GM21576 (cell line): ENCODE measurements around the gene RB1.
A peak's percentile ranks its signal among the peaks of the same experiment; 100 is the strongest.
"Not testable (repeated sequence)": the region's sequence is repeated elsewhere in the genome, so short reads cannot be mapped to it uniquely, and the experiment has no call there.

Experiments
- ATAC-seq: cut with Tn5 transposase; IDR thresholded peaks from one replicate; pipeline ENCODE4 v1.9.1; 2021; ENCODE audit warnings: mild to moderate bottlenecking, moderate library complexity; ENCODE audit not compliant: unreplicated experiment

The RB1 gene

DNA sequence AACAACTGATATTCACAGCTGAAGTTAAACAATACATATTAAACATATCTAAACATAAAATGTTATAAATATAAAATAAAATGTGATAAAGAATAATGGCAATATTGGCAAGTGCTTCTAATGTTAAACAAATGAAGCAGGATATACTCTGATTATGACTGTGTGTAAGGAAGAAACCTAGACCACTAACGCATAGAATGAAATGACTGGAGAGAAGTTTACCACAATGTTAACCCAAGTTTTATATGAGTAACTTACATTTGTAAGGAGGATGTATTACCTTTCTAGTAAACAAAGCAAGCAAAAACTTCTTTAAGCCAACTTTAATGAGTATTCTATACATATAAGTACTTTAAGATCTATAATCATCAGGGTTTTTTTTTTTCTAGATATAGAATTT lies 43.0 kb downstream of the RB1 start:
- ATAC-seq = no peak

DNA sequence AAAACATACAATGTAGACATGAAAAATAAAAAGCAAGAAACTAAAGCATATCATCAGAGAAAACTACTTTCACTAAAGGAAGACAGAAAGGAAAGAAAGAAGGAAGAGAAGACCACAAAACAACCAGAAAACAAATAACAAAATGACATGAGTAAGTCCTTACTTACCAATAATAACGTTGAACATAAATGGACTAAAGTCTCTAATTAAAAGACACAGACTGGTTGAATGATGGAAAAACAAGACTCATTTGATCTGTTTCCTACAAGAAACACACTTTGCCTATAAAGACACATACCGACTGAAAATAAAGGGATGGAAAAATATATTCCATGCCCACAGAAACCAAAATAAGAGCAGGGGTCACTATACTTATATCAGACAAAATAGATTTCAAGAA lies 46.0 kb downstream of the RB1 start:
- ATAC-seq = no peak

DNA sequence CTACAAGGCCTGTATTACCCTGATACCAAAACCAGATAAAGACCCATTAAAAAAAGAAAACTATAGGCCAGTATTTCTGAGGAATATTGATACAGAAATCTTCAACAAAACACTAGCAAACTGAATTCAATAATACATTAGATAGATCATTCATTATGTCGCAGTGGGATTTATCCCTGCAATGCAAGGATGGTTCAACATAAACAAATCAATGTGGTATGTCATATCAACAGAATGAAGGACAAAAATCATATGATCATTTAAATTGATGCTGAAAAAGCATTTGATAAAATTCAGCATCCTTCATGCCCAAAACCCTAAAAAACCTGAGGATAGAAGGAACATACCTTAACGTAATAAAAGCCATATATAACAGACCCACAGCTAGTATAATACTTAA lies 50.0 kb downstream of the RB1 start:
- no peak for ATAC-seq

DNA sequence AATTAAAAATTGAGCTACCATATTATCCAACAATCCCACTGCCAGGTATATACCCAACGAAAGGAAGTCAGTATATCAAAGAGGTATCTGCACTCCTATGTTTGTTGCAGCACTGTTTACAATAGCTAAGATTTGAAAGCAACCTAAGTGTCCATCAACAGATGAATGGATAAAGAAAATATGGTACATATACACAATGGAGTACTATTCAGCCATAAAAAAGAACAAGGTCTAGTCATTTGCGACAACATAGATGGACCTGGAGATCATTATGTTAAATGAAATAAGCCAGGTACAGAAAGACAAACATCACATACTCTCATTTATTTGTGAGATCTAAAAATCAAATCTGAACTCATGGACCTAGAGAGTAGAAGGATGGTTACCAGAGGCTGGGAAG lies 52.0 kb downstream of the RB1 start:
- ATAC-seq = not testable (repeated sequence)

DNA sequence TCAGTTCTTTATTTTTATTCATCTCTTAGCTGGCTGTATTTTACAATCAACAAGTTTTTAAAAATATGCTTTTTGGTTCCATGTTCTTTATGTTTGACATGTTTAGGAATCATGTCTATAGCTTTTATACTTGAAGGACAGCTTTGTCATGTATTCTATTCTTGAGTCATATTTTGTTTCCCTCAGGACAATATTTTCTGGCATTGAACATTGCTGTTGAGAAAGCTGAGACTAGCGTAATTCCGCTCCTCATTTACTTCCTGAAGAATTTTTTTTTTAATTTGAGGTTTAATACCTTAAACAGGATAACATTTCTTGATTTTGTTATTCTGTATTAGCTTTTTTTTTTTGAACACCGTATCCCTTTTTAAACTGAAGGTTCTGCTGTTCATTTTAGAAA lies 53.2 kb downstream of the RB1 start:
- no peak for ATAC-seq

DNA sequence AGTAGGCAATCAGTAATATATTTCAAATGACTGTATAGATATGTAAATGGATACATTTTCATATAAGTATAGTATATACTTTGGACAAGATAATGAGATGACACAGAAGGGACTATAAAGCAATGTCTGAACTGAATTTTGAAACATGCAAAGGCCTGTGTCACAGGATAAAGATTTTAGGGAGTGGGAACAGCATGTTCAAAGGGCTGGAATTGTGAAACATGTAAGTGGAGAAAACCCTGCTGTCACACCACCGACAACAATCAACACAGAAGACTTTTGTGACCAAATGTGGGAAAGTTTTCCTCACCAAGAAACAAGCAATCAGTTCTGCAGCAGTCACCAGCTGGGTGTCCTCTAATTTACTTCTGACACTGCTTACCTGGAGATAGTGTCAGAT lies 66.4 kb downstream of the RB1 start:
- no peak for ATAC-seq

DNA sequence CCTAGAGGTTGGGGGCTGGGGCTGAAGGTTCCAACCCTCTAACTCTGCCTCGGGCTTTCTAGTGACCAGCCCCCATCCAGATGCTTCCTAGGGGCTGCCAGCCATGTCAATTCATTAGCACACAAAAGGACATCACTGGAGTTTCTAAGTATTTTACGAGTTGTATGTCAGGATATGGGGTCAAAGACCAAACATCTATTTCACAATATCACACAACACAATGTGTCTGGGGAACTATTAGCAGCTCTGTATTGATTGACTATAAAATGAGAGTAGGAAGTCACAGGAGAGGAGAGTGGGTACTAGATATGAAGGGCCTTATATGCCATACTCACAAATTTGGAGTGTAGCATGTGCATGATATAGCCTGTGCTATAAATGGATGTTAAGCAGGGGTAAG lies 67.3 kb downstream of the RB1 start:
- no peak for ATAC-seq

DNA sequence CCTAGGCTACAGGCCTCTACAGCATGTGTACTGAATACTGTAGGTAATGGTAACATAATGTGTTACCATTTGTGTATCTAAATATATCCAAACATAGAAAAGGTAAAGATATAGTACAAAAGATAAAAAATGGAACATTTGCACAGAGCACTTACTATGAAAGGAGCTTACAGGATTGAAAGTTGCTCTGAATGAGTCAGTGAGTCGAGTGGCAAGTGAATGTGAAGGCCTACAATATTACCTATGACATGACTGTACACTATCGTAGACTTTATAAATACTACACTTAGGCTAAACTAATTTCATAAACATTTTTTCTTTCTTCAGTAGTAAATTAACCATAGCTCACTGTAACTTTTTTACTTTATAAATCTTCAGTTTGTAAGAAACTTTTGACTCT lies 74.3 kb downstream of the RB1 start:
- no peak for ATAC-seq

DNA sequence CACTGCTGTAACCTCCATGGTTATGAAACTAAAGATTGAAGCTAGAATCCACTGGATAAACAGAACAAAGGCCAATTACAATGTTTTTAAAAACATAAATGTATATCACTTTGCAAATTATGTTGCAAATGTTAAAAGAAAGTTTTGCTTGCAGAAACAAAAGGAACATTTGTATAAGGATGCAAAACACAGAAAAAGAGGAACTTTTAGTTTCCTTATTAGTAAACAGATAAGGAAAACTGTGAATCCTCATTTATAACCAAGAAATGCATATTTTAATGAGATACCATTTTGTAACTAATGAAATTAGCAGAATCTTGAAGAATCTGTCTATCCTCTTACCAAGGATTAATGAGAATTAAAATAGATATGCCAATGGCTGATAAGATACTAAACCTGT lies 77.0 kb downstream of the RB1 start:
- ATAC-seq = no peak

DNA sequence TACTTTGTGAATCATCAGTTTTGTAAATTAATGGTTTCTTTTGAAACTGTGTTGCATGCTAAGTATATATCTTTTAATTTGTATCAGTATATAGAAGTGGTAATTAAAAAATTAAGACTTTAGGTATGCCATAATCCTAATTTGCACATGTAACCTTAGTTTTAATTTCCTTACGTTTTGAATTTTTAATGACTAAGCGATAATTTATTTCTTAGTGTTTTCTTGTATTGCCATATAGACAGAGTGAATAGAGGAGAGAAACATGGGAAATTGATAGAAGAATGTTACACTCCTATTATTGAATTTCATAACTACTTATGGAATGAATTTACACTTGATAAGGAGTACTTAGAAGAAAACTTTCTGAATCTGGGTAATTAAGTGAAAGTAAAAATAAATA lies 79.8 kb downstream of the RB1 start:
- ATAC-seq = no peak

DNA sequence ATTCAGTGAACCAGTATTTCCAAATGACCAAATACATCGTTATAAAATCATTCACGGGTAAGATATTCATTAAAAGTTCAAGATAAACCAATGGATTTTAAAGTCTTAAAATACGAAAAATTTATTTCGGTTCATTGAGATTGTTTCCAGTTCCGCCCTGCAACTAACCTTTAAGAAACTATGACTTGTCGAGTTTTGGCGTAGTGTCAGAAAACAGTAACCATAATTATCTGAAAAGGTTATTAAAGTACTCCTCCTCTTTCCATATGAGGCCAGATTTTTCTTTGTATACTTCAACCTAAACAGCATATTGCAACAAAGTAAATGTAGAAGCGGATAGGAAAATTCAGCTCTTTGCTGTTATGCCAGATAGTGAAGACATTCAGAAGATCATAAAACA lies 83.3 kb downstream of the RB1 start:
- no peak for ATAC-seq

DNA sequence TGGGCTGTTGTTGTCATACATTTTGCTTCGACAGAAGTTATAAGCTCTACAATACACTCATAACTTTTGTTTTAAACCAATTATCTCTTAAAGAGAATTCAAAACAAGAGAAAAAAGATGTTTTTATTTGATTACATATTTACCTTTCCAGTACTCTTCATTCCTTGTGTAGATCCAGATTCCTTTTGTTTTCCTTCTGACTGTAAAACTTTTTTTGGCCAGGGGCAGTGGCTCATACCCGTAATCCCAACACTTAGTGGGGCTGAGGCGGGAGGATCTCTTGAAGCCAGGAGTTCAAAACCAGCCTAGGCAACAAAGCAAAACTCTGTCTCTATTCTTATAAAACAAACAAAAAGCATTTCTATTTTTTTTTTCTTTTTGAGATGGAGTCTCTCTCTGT lies 87.7 kb downstream of the RB1 start:
- no peak for ATAC-seq

DNA sequence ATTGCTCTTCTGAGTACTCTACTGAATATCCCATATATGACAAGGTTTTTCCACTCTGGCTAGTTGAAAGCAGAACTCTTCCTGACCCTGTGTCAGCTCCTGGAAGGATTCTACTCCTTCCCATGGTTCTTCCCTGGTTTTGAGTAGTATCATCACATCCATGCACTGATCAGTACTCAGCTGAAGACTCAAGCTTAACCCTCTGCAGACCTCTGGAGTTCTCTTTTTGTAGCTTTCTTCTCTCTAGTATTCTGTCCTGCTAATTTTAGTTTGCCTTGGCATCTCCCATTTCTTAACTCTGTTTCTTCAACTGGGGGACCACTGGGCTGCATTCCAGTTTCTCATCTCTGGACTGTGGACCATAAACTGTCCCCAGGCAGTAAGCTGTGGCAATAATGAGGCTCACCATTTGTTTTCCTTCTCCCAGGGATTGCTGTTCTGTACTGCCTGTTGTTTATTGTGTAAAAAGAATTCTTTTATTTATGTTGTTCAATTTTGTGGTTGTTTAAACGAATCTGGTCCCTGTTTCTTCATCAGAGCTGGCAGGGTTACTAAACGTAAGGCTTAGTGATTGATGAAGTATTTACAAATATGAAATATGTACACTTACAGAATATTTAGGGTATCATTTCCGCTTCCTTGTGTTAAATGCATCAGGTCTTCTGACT lies 89.6 kb downstream of the RB1 start:
- ATAC-seq = no peak

DNA sequence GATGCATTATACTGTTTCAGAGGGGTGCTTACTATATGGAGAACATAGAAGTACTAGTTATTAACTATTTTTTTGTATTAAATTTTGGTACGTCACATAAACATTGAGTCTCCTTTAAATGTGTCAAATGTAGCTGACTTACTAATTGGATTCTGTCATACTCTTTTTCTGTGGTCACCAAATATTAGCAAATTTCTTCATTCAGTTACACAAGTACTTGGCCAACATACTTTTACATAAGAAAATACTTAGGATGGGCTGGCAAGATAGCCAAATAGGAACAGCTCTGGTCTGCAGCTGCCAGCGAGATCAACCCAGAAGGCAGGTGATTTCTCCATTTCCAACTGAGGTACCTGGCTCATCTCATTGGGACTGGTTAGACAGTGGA lies 90.1 kb downstream of the RB1 start:
- no peak for ATAC-seq

DNA sequence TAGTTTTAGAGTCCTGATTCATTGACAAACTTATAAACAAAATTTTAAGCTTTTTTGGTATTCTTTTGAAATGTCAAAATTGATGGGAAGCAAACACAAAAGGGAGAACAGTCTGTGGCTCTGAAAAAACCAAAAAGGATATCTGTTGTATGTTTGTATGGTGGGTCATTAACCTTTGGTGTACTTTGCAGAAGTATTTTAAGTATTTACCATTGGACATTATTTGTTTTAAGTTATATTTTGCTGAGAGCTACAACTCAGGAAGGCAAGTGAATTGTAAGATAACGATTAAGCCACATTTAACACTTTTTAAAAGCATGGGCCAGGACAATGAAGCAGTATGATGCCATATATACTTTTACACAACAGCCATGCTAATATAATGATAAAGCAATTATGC lies 94.2 kb downstream of the RB1 start:
- no peak for ATAC-seq

DNA sequence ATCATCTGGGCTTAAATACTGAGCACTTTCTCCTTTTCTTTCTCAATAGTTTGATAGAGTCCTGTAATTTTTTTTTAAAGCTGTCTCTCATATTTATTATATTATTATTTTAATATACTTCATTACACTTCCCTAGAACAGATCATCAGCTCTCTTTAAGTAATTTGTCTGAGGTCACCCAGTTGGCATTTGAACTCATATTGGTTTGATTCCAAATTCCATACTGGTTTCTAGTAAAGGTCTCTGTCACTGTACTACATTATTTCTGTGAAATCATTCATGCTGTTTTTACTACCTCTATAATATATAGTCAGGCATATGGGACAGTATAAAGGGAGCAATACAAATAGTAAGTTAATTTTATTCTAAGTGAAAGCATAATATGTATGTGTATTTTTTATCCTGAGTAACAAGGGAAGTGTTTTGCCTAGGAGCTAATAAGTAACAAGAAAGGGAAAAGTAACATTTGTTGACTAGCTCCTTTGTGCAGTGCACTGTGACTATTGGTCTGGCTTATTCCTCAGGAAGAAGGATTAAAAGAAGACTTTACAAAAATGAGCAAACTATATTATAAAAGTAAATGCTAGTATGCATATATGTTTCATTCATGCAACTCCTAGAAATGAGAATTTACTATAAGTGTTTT lies 95.0 kb downstream of the RB1 start:
- no peak for ATAC-seq

DNA sequence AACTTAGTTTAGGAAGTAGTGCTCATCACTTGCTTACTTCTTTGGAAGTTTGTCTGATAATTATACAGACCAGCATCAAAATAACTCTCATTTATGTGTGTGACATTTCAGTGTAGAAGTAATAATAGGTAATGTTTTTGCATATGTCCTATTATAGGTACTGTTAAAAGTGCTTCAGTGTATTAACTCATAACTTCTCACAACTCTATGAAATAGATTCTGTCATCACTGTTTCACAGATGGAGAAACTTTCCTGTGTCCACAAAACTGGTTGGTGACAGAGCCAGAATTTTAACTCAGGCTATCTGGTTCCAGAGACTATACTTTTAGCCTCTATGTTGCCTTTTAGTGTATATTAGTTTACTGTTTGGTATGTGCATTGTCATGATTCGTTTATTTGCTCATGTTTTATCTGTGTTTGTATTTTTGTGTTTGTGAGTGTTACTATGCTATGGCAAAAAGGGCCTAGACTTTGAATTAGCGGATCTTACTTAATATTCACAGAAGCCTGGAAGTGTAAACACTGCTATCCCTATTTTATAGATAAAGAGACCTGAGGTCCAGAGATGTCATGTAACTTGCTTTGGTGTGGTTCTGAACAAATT lies 96.6 kb downstream of the RB1 start:
- no peak for ATAC-seq

DNA sequence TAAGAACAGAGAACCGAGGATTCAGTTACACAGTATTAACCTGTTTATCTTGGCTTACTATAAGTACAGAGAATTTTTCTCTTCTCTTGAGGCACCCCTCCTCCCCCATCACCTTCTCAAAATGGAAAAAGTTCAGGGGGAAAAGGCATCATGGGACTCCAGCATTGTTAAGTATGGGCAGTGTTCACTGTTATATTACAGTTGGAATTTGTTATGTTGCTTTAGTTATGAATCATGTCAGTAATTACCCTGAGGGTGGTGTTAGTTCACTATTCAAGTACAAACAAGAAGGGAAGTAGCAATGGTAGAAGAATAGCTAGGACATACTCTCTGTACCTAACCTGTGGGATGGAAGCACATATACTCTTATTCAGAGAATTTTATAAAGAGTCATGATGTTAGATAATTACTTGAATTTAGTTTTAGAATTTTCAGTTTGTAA lies 97.3 kb downstream of the RB1 start:
- no peak for ATAC-seq

DNA sequence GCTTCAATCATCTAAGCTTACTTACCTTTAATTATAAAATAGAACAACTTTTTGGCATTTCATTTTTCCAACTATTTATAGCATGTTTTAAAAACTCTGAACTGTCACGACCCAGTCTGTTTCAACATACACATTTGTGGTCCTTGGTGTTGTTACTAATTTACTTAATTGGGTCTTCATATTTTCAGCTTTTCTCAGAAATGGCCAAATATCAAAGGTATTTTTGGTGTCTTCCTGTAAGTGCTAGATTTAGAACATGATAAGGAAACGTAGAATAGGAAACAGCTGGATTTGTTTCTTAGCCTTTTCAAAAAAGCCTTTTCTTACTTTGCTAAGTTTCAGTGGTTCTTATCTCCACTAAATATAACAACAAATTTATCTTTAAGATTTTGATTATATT lies 97.9 kb downstream of the RB1 start:
- no peak for ATAC-seq

DNA sequence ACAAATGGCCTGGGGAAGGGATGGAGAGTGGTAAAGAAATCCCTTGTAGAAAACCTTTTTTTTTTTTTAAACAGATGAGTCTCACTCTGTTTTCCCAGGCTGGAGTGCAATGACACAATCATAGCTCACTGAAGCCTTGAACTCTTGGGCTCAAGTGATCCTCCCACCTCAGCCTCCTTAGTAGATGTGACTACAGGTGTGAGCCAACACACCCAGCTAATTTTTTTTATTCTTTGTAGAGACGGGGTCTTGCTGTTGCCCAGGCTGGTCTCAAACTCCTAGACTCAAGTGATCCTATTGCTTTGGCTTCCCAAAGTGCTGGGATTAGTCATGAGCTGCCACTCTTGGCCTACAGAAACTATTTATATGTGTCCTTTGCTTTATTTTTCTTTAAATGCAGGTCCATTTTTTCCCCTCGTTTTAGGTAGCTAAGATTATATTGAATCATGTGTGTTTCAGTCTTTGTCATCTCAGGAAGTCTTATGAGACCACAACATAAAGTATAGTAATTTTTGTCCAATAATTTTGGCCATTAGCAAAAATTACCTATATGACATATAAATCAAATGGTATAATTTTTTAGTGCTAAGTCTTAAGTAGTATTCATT lies 98.9 kb downstream of the RB1 start:
- no peak for ATAC-seq

DNA sequence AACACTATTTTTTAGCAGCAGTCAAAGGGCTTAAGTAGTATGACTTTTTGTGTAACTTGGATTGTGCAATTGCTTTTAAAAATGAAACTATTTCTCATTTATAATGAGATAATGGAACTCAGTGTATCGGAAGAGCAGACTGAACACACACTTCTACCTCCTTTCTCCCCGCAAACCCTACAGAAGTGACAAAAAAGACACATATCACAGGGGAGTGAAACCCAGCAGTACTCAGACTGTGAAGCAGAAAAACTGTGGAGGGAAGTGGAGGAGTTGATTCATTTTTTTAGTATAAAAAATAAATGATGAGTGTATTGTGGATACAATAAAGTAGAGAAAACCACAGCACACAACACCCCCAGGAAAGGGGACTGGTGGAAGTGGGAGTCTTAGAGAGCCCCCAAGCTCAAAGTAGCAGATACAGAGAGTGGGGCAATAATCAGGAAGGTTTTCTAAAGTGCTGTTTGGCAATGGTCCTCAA lies 99.6 kb downstream of the RB1 start:
- peak; percentile 38 for ATAC-seq

DNA sequence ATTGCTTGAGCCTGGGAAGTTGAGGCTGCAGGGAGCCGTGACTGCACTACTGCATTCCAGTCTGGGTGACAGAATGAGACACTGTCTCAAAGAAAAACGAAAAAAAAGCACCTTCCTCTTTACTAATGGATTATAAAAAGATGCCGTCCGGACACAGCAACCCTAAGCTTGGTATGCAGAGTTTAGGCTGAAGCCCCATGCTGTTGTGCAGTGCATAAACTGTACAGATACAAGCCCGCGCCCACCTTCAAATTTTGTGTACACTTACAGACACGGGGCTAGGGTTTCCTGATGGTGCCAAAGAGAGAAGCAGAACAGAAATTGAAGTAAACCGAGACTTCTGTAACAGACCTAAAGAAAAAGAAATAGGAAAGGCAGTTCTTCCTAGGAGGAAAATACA lies 100.4 kb downstream of the RB1 start:
- ATAC-seq = no peak
